Anterior cingulate cortex (tissue), 58 donors: Measurements from ENCODE around the gene TUBB2B.

Source experiments
- DNase-seq, 58 donors: peaks; one replicate each; lab custom pipeline; 2025; lab: John Stamatoyannopoulos, UW

Gene TUBB2B

GRCh38 chr6:3227363-3228045, at the start of gene TUBB2B:
Gene TUBB2B, minus strand, starts transcription at chr6:3227653. Its CDS starts 110 bp downstream, at chr6:3227543.
- DNase-seq, result peak in 54 of 58 donors; percentile 22 to 84 (median 68)

GRCh38 chr6:3277251-3277650, 49.8 kb upstream of the TUBB2B start:
- no peak for DNase-seq

GRCh38 chr6:3276174-3277167, 49.0 kb upstream of the TUBB2B start:
- DNase-seq, result no peak

- DNase-seq, result no peak
Observed at GRCh38 chr6:3273707-3274521, 46.5 kb upstream of the TUBB2B start.

- DNase-seq, result no peak
Observed at GRCh38 chr6:3272911-3273547, 45.6 kb upstream of the TUBB2B start.

GRCh38 chr6:3271756-3272155, 44.3 kb upstream of the TUBB2B start:
- DNase-seq, result no peak

GRCh38 chr6:3270258-3270657, 42.8 kb upstream of the TUBB2B start:
- no peak for DNase-seq

GRCh38 chr6:3269281-3269975, 42.0 kb upstream of the TUBB2B start:
- peak in 9 of 58 donors; percentile 16 to 39 (median 28) for DNase-seq

GRCh38 chr6:3268680-3269079, 41.2 kb upstream of the TUBB2B start:
- no peak for DNase-seq

- DNase-seq, result no peak
Observed at GRCh38 chr6:3267162-3267561, 39.7 kb upstream of the TUBB2B start.

- no peak for DNase-seq
Observed at GRCh38 chr6:3266170-3266569, 38.7 kb upstream of the TUBB2B start.

GRCh38 chr6:3265671-3266070, 38.2 kb upstream of the TUBB2B start:
- DNase-seq, result no peak

GRCh38 chr6:3264356-3264755, 36.9 kb upstream of the TUBB2B start:
- DNase-seq, result no peak

GRCh38 chr6:3263096-3263495, 35.6 kb upstream of the TUBB2B start:
- no peak for DNase-seq

- no peak for DNase-seq
Observed at GRCh38 chr6:3261921-3262320, 34.5 kb upstream of the TUBB2B start.

GRCh38 chr6:3261518-3261820, 34.0 kb upstream of the TUBB2B start:
- no peak for DNase-seq

GRCh38 chr6:3260772-3261517, 33.5 kb upstream of the TUBB2B start:
- no peak for DNase-seq

GRCh38 chr6:3260296-3260695, 32.8 kb upstream of the TUBB2B start:
- DNase-seq, result no peak

- peak in 24 of 58 donors; percentile 30 to 74 (median 44) for DNase-seq
Observed at GRCh38 chr6:3259491-3259958, 32.1 kb upstream of the TUBB2B start.
